ENCODE measurements around the gene TBC1D14. TPM values are rescaled to one million over a fixed set of nuclear protein-coding genes. Genes with fewer than 3 reads are reported as not detected.

Gene TBC1D14
- total RNA-seq, 1 experiment from 2014 or later = 16.7 TPM

DNA sequence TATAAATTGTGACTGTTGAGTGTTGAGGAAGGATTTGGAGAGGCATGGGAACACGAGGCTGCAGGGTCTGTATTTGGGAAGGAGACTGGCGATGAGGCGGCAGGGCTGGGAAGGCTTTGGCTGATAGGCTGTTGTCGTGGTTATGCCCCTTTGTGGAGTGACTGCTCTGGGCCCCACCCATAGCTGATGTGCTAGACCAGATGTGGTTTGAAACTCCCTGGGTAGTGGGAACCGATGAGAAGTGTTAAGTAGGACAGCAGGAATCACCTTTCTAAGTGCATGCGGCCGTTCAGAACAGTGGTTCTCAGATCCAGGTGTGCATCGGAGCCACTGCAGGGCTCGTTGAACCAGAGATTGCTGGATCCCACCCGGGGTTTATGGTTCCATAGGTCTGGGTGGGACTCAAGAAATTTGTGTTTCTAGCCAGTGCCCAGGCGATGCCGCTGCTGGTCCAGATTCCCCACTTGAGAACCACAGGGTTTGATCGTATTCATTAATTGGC, 42.3 kb downstream of the TBC1D14 start:
- Histone ChIP-seq H3K36me3 (no peaks in the 10 kb centered on the region), H3K9me3 (replicated peaks) (no peaks in the 10 kb centered on the region), H3K4me3 (no peak overlapping the region), H3K4me1 (replicated peaks) (no peaks in the 10 kb centered on the region), H3K27me3 (replicated peaks) (no peaks in the 10 kb centered on the region), H3K27ac (no peak overlapping the region)
- no peak for DNase-seq (ENCODE audit: low read depth in 1 of 2, low spot score in 2 of 2)

DNA sequence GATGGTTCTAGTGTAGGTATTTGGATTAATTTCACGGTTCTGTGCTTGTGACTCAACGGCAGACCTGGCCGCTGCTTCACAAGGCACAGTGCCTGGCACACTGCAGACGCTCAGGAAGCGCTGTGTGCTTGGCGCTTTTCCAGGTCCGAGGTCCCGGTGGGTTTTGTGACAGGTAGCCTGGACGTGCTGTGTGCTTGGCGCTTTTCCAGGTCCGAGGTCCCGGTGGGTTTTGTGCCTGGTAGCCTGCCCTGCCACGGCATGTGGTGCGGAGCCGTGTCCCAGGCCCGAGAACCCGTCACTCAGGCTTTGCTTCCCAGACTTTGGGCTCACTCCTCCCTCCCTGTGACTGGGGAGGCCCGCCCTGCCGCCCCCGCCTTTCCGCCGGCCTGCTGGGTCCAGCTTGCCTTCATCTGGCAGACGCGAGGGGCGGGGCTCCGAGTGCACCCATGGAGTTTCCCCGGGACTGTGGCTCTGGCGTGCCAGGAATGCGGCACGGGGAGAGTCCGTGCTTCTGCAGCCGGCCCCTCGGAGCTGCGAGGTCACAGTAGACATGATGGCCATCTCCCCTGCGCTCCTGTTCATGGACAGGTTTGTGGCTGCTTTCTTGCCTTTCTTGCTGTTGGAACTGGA, 44.2 kb downstream of the TBC1D14 start:
- H3K9me3 ChIP-seq (replicated peaks) = no peaks in the 10 kb centered on the region
- H3K4me3 ChIP-seq = no peak overlapping the region
- no peak overlapping the region for H3K27ac ChIP-seq
- H3K4me1 ChIP-seq (replicated peaks) = no peaks in the 10 kb centered on the region
- H3K27me3 ChIP-seq (replicated peaks) = no peaks in the 10 kb centered on the region
- no peaks in the 10 kb centered on the region for H3K36me3 ChIP-seq
- DNase-seq (ENCODE audit: low read depth in 1 of 2, low spot score in 2 of 2) = peak in 1 of 2 experiments; percentile 44

DNA sequence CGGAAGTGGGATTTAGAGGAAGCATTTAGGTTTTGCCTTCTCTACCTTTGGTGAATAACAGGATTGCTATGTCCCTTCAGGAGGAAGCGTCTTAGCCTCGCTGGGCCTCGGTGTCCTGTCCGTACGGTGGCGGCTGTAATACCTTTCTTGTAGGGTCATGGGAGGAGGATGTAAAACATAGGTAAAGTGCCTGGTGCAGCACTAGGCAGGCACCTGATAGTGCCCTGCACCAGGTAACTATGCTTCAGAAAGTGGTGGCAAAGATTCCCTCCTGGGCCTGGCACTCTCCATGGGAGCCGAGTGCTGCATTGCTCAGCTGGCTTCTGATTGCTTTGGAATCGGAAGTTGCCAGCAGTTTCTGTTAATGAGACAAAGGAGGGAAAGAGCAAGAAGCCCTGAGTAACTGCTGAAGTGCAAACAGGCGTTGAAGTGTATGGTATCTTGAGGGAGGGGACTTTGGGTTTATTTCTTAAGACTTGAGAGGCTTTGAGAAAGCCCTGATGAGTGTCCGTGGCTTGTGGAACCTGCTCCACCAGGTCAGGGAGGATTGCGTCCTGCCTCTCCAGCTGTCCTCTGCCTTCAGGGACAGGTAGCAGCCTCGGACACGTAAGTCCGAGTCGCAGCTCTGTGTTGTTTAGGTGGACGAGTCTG, 45.8 kb downstream of the TBC1D14 start:
- DNase-seq (ENCODE audit: low read depth in 1 of 2, low spot score in 2 of 2) = no peak
- Histone ChIP-seq H3K36me3 (no peaks in the 10 kb centered on the region), H3K4me3 (no peak overlapping the region), H3K27ac (no peak overlapping the region), H3K27me3 (replicated peaks) (no peaks in the 10 kb centered on the region), H3K4me1 (replicated peaks) (no peaks in the 10 kb centered on the region), H3K9me3 (replicated peaks) (no peaks in the 10 kb centered on the region)

DNA sequence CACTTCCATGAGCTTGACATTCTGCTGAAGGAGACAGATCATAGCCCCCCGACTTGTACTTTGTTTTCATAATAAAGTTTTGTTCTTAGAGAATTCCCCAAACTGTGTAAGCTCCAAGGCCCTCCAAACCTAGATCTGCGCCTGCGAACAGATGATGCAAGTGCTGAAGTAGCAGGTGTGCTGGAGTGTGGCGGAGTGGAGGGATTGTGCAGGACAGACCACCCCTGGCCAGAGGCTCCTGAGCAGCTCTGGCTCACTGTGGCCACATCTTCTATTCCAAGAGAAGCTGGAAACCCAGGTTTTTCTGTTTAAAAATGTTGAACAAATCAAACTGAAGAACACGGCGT, 46.4 kb downstream of the TBC1D14 start:
- no peaks in the 10 kb centered on the region for H3K9me3 ChIP-seq (replicated peaks)
- DNase-seq (ENCODE audit: low read depth in 1 of 2, low spot score in 2 of 2) = no peak
- no peaks in the 10 kb centered on the region for H3K27me3 ChIP-seq (replicated peaks)
- no peak overlapping the region for H3K27ac ChIP-seq
- H3K36me3 ChIP-seq = no peaks in the 10 kb centered on the region
- no peaks in the 10 kb centered on the region for H3K4me1 ChIP-seq (replicated peaks)
- H3K4me3 ChIP-seq = no peak overlapping the region

DNA sequence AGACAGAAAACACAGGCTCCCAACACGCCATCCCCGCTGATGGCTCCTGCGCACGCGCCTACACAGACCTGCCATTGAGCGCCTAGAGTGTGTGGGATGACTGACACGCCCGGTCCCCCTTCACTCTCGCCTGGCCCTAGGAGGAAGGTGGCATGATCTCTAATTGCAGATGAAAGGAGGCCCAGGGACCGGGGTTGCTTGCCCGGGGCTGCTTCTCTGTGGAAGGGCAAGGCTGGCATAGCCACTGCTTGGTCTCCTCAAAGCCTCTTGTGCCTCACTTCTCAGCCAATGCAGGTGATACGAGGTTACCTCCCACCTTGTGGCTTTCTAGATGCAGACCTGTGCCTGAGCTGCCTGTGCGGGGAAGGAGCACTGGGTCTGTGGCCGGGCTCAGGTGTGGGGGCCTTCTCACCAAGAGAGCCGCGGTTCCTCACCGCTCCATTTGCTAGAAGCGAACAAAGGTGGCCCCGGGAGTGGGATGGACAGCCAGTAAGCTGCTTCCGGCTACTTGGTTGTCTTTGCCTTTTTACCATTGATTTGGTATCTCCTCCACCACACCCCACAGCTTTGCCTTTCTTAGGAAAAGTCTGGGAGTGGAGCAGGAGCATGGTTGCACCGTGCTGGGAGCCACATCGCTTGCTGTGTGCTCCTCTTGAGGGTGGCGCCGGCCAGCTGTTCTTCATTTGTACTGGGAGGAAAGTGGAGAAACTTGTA, 47.0 kb downstream of the TBC1D14 start:
- H3K27ac ChIP-seq = no peak overlapping the region
- no peaks in the 10 kb centered on the region for H3K27me3 ChIP-seq (replicated peaks)
- no peaks in the 10 kb centered on the region for H3K36me3 ChIP-seq
- no peak overlapping the region for H3K4me3 ChIP-seq
- no peaks in the 10 kb centered on the region for H3K4me1 ChIP-seq (replicated peaks)
- DNase-seq (ENCODE audit: low read depth in 1 of 2, low spot score in 2 of 2) = no peak
- H3K9me3 ChIP-seq (replicated peaks) = no peaks in the 10 kb centered on the region

DNA sequence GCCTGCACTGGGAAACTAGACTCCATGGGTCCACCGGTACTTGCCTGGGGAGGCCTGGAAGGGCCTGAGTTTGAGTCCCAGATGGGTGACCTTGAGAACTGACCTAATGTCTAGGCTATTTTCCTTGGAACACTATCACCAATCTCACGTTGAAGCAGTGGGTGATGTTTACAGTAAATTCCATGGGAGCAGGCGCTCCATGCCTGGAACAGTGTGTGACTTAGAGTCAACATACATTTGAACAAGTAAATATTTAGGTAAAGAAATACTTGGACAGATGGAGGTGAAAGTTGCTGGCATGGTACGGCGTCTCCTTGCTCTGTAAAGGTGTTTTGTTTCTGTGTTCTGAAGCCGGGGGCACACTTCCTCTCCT, 47.5 kb downstream of the TBC1D14 start:
- H3K9me3 ChIP-seq (replicated peaks) = no peaks in the 10 kb centered on the region
- H3K4me3 ChIP-seq = no peak overlapping the region
- no peak for DNase-seq (ENCODE audit: low read depth in 1 of 2, low spot score in 2 of 2)
- no peak overlapping the region for H3K27ac ChIP-seq
- H3K4me1 ChIP-seq (replicated peaks) = no peaks in the 10 kb centered on the region
- no peaks in the 10 kb centered on the region for H3K27me3 ChIP-seq (replicated peaks)
- no peaks in the 10 kb centered on the region for H3K36me3 ChIP-seq

DNA sequence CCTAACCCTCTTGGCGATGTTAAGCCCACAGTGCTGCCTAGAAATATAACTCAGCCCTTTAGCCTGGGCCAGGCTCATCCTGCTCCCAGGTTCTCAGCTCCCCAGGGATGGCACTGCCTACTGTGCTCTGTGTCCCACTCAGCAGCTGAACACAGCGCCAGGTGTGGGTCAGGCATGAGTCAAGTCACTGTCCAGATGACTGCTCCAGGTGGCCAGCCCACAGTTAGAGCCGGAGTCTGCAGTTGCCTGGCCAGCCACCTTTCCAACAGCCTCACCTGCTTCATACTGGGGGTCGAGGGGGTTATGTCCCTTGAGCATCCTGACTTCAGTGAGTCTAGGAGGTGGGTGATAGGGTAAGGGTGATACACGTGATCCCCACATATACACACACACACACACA, 48.4 kb downstream of the TBC1D14 start:
- Histone ChIP-seq H3K36me3 (no peaks in the 10 kb centered on the region), H3K27ac (no peak overlapping the region), H3K9me3 (replicated peaks) (no peaks in the 10 kb centered on the region), H3K4me3 (no peak overlapping the region), H3K27me3 (replicated peaks) (no peaks in the 10 kb centered on the region), H3K4me1 (replicated peaks) (peaks cover 3% of the 10 kb centered on the region; the same call in 1 of the 2 replicates)
- no peak for DNase-seq (ENCODE audit: low read depth in 1 of 2, low spot score in 2 of 2)

DNA sequence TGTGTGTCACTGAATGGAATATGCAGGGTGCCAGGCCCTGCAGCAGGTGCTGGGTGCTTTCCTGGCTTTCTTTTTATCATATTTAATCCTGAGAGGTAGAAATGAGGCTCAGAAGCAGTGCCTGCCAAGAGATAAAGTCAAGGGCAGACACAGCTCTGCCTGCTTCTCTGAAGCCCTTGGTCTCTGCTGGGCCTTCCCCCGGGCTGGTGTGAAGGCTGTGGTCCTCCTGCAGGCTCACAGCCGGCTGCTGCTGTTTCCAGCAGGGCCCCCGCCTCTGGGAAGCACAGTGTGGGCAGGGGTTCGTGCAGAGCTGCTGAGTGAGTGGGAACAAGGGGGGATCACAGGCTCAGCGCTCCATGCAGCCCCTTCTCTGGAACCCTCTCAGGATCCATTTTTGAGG, 49.6 kb downstream of the TBC1D14 start:
- DNase-seq (ENCODE audit: low read depth in 1 of 2, low spot score in 2 of 2) = no peak
- H3K4me1 ChIP-seq (replicated peaks) = peaks cover 8% of the 10 kb centered on the region; the same call in 1 of the 2 replicates
- no peaks in the 10 kb centered on the region for H3K36me3 ChIP-seq
- no peak overlapping the region for H3K4me3 ChIP-seq
- H3K27ac ChIP-seq = no peak overlapping the region
- no peaks in the 10 kb centered on the region for H3K9me3 ChIP-seq (replicated peaks)
- no peaks in the 10 kb centered on the region for H3K27me3 ChIP-seq (replicated peaks)

DNA sequence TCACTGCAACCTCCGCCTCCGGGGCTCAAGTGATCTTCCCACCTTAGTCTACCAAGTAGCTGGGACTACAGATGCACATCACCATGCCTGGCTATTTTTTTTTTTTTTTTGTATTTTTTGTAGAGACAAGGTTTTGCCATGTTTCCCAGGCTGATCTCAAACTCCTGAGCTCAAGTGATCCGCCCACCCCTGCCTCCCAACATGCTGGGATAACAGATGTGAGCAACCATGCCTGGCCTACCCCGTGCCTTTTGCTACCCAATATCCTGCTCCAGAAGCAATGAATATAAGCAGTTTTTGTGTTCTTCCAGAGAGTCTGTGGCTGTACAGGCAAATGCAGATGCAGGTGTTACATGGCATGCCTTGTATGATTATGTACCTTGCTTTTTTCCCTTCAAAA, 50.5 kb downstream of the TBC1D14 start:
- Histone ChIP-seq H3K36me3 (no peaks in the 10 kb centered on the region), H3K4me1 (replicated peaks) (peaks cover 8% of the 10 kb centered on the region; the same call in 1 of the 2 replicates)
- no peak for DNase-seq (ENCODE audit: low read depth in 1 of 2, low spot score in 2 of 2)

DNA sequence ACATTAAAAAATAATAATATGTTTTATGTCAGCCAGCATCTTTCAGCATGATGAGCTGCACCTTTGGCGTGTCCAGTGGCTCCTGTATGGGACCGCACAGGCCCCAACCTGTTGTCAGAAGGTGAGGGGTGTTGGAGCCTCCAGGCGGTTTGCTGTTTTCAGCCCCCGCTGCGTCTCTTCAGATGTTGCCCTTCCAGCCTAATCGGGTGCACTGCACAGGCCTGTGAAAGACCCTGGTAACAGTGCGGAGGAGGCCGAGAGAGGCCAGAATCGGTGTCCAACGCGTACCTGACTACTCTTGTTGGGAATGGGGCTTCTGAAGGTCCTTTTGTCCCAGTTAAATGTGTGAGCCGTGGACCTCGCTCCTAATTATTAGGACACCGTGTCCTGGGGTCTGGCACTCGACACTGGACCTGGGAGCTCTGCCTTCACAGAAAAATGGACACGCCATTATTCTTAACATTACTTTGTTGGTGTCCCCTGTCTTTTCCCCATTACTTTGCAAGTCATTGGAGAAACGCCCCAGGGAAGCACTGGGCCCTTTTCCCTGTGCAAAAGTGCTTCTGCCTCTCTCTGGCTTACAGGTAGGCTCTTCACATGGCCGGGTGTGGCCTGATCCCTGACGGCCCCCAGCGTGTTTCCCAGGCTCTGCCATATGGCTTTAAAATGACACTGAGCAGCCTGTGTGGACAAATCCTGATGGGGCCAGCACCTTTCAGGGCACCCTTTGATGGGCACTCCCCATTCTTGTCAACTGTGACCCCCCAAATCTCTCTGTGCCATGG, 51.2 kb downstream of the TBC1D14 start:
- Histone ChIP-seq H3K4me3 (no peak overlapping the region), H3K9me3 (replicated peaks) (no peaks in the 10 kb centered on the region), H3K27me3 (replicated peaks) (no peaks in the 10 kb centered on the region), H3K36me3 (no peaks in the 10 kb centered on the region), H3K4me1 (replicated peaks) (peaks cover 12% of the 10 kb centered on the region), H3K27ac (no peak overlapping the region)
- DNase-seq (ENCODE audit: low read depth in 1 of 2, low spot score in 2 of 2) = no peak

More for the DNA sequence above, 50.5 kb downstream of the TBC1D14 start:
- Histone ChIP-seq H3K9me3 (replicated peaks) (no peaks in the 10 kb centered on the region), H3K4me3 (no peak overlapping the region), H3K27me3 (replicated peaks) (no peaks in the 10 kb centered on the region), H3K27ac (no peak overlapping the region)

DNA sequence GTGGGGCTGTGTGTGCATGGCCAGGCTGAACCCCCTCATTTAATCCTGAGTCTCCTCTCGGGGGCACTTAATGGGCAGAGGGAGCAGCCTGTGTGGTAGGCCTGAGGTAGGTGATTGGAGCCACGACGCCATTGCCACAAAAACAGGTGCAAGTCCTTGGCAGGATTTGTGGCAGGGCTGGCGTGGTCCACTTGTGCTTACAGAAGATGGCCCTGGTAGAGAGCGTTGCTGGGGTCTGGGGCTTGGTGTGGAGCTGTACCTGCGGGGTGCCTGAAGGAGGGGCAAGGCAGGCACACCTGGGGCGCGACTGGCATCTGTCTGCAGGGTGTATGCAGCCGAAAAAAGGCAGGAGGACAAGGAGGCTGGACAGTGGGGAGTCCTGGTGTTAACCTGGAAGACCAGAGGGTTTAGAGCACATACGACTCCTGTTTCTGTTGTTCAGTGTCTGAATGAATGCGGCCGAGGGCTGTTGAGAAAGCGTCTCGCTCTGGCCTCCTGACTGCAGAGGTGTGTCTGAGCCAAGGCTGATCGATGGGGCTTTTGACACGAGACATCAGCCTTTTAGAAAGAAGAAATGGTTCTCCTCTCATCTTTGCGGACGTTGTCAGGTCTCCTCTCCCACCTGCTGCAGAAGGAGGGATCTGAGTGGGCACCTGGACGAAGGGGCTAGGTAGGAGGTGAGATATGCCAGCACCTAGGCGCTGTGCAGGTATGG, 52.0 kb downstream of the TBC1D14 start:
- H3K4me3 ChIP-seq = no peak overlapping the region
- peaks cover 20% of the 10 kb centered on the region for H3K4me1 ChIP-seq (replicated peaks)
- H3K27me3 ChIP-seq (replicated peaks) = no peaks in the 10 kb centered on the region
- no peak for DNase-seq (ENCODE audit: low read depth in 1 of 2, low spot score in 2 of 2)
- no peak overlapping the region for H3K27ac ChIP-seq
- no peaks in the 10 kb centered on the region for H3K36me3 ChIP-seq
- no peaks in the 10 kb centered on the region for H3K9me3 ChIP-seq (replicated peaks)

DNA sequence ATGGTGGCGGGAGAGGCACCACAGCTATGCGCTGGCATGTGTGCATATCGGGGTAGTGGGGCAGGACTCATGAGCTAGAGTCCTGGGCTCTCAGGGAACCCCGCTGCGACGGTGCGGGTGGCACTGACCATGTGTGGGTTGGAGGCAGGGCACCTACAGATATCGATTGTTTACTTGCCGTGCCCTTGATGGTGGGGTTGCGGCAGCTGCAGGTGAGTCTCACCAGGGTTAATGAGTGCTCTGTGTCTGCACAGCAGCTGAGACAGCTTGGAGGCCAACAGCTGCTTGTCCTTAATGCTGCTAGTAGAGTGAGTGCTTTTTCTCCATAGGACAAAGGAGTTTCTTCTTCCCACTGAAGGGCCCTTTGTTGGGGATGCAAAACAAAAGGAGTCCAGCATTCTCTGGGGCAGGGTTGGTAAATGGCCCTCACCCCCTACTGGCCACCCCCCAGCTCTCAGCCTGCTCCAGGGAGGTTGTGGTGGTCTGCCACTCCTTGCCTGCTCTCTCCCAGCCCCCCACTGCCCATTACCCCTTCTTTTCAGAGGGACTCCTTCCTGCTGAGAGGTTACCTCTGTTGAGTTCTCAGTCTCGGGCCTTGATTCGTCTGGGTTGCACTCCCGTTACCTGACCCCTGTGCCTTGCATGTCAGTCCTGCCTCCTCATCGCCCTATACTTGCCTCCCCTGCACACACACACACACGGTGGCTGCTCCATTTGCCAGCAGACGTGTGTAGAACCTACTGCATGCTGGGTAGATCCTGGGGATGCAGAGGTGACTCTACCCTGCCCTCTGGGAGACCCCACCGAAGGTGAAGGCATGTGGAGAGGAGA, 52.8 kb downstream of the TBC1D14 start:
- no peak for DNase-seq (ENCODE audit: low read depth in 1 of 2, low spot score in 2 of 2)

More for the DNA sequence above, 52.8 kb downstream of the TBC1D14 start:
- no peak overlapping the region for H3K27ac ChIP-seq
- H3K4me3 ChIP-seq = no peak overlapping the region
- H3K9me3 ChIP-seq (replicated peaks) = no peaks in the 10 kb centered on the region
- peaks cover 20% of the 10 kb centered on the region for H3K4me1 ChIP-seq (replicated peaks)
- H3K27me3 ChIP-seq (replicated peaks) = no peaks in the 10 kb centered on the region
- H3K36me3 ChIP-seq = no peaks in the 10 kb centered on the region
